ENCODE measurements around the gene IGBP1.

GRCh38 chrX:70133303-70134115 is at the start of gene IGBP1:
- peak; percentile 62 for TF ChIP-seq CTCF (conservative IDR thresholded peaks at IDR 0.05; ENCODE audit: low read depth, low read length)
- TF ChIP-seq EZH2 (IDR thresholded peaks at IDR 0.05; ENCODE audit: borderline replicate concordance, low read depth, low read length, poor library complexity, severe bottlenecking) = no peak
